ENCODE data around the gene PLXNA2. TPM values are rescaled to one million over a fixed set of nuclear protein-coding genes. Genes with fewer than 3 reads are reported as not detected.
A peak's percentile ranks its signal among the peaks of the same experiment; 100 is the strongest.

Gene PLXNA2
- total RNA-seq, 1 donor from 2014 or later: 54.8 TPM

DNA sequence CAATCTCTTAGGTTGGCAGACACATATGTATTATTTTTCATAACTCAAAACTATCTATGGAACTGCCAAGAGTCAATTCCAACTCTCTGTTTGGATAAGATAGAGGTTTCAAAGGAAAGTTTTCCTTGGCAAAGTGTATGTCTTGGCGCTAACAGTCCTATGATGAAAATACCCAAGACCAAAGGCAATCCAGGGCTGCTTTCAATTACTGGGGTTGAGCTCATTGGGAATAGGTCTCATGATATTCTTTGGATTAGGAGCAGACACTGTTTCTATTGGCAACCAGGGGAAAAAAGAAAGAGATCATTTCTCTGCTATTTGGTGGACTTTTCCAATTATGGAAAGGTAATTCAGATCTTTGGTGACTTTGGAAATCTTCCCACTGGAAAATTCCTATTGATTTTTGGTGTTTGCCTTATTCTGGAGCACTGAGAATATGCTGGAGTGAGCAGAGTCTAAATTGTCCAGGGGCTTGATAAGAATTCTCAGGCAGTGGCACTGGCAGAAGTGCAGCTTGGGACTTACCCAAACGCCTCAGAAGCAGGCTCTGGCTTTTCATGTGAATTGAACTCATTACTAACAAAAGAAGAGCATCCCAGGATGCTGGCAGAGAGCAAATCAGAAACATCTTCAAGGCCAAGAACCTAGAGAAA is 20.4 kb upstream of the PLXNA2 start:
- no peak for DNase-seq

DNA sequence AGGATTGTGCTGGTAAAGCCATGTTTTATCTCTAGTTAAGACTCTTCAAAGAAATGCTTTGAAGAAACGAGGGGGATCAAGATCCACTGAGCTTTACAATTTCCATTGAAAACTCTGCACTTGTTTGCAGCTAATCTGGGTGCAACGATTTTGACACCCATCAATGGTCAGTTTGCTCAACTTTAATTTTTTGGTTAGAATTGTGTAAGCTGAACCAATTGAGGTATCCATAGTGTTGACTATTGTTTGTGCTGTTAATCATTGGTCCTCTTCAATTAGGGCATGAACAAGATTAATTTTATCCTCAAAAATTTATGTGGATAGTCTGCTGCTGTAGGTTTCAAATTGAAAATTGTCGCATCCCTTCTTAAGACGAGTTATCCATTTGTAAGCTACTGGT is 17.7 kb upstream of the PLXNA2 start:
- no peak for DNase-seq

DNA sequence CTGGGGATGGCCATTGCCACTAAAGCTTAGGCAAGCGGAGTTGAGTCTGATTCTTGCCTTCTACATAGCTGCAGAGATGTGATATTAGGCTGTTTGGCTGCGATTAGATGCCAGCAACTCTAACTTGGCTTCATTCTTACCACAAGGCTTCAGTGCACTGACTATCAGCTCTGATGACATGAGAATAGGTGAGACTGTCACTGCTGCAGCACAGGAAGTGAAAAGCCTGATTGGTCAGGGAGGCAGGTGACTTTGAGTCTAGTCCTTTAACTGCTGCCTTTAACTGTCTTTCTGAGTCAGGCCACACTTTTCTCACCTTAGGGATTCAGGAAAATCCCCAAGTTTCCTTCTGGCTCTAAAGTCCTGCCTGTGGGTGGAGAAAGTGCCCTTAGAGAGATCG is 14.1 kb upstream of the PLXNA2 start:
- DNase-seq: no peak

DNA sequence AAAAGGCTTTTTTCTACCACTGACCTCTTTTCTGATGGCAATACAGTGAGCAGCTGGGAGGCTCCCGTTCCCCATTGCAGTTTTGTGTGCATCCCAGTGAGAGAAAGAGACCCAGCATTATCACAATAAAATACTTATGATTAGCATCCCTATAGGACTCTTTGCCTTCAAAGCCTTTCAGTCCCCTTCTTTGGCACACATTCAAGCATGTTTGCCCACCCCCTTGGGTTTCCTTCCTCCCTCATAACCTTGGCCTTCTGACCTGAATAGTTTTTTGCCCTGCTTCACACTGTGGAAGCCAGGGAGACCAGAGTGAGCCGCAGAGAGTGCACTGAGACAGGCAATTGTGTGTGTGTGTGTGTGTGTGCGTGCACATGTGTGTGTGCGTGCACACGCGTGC is 13.2 kb upstream of the PLXNA2 start:
- no peak for DNase-seq

DNA sequence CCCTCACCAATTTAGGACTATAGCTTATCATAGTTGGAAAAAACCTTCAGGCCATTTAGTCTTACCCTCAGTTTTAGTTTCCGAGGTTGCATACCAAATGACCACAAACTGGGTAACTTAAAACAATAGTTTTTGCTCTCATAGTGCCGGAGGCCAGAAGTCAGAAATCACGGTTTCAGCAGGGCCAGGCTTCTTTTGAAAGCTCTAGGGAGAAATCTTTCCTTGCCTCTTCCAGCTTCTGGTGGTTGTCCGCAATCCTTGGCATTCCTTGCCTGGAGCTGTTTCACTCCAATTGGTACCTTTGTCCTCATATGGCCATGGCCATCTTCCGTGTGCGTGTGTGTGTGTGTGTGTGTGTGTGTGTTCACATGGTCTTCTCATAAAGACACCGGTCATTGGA is 12.4 kb upstream of the PLXNA2 start:
- DNase-seq: no peak

DNA sequence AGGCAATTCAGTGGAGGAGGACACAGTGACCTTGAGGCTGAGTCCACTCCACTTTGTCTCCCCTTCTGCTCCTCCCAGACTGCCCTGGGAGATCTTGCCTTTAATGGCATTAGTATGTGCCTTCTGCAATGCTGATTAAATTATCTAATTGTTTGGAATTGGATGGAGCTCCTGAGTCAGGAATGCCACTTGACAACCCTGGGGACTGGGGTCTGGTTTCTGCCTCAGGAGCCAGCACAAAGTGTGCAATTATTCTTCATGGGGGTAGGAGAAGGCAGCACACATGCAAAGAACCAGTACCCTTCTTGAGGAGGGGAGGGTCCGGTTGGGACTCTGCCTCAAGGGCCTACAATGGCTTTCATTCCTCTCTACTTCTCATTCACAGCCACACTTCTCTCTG is 11.9 kb upstream of the PLXNA2 start:
- DNase-seq: no peak

DNA sequence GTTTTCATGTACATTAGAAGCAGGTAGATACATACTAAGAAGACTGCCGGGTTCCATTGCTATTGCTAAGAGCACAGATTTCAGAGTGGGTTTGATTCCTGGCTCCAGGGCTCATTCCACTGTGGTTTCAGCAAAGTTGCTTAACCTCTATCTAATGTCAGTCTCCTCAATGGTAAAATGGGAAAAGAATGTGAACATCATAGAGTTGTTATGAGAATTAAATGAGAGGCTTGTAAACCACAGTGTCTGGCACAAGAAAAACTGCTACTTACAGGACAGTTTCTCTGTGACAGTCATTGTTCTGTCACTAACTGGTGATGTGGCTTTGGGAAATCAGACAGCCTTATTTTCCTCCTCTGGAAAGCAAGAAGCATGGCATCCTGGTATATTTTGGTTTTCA is 10.7 kb upstream of the PLXNA2 start:
- DNase-seq: no peak

DNA sequence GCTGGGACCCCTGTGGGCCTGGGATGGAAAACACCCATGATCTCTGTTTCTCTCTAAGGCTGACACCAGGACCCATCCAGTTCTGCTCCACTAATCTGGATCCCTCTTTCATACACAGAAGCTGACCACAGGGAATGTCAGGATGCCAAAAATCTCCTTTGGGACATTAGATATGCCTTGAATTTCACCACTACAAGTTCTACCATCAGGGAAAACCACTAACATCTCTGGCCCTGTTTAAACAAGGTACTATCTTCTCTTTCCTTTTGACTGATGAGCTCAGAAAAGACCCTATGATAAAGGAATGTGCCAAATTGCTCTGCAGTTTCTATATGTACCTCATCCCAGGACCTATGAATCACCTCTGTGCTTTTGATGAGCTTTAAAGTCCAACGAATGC is 10.2 kb upstream of the PLXNA2 start:
- DNase-seq: no peak

DNA sequence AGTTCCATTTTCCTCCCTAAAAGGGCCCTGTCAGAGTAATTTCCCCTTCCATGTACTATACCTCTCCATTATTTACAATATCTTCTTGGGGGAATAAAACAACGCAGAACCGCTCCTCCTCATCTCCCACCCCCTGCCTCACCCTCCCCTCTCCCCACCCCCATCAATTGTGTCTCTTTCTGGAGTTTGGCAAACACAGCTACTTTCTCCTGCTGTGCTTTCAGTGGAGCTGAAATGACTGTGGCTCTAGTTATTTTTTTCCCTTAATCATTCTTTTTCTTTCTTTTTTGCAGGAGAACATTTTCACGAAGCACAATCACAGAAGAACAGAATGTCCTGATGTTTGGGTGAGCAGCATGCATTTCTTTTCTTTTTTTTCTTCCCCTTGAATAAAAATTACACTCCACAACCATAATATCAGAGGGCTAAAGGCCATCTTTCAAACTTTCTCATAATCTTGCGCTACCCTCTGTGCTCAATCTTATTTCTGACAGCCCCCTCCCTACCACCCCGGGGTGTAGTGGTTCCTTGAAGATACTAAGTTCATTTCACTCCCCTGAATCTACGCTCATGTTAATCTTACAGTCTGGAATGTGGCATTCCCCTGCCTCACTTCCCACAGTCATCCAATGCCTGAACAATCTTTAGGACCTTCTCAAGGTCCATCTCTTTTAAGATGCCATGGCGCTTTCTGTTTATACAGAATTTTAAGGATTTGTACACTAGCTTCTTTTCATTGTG is 8.8 kb upstream of the PLXNA2 start:
- no peak for DNase-seq

DNA sequence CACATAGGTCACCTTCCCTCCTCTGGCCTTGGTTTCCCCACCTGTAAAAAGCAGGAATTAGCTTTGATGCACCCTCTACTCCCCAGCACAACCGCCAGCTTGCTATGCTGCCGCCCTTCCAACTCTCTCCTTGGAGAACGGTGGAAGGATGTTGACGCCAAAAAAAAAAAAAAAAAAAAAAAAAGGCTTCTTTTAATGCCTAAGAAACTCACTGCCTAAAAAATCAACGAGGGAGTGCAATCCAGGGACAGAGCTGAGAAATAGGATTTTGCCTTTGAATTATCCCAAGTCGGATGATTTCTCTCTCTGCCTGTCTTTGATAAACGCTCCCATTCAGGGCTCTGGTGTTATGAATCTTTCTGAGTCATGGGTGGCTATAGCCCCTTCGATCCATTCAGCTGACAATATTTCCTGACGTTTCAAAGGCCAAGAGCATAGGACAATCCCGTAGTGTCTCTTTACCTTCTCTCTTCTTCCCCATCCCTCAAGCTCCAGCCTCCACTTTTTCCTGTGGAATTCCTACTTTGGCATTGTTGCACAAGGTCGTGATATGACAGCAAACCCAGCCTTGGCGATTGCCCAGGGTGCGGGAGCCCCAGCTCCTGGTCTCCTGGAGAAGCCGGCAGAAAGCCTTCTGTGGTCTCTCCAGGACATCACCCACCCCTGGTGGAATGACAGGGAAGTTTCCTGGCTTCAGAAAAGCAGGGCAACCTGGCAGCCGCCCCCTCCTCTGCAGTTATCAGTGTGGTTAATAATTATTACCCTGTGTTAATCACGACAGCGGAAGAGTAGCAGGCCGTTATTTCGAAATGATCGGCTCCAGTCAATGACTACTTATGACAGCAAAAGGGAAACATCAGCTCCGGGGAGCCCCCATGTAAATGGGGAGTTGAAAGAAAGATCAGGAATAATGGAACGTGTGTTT is 8.0 kb upstream of the PLXNA2 start:
- DNase-seq: peak; percentile 64

DNA sequence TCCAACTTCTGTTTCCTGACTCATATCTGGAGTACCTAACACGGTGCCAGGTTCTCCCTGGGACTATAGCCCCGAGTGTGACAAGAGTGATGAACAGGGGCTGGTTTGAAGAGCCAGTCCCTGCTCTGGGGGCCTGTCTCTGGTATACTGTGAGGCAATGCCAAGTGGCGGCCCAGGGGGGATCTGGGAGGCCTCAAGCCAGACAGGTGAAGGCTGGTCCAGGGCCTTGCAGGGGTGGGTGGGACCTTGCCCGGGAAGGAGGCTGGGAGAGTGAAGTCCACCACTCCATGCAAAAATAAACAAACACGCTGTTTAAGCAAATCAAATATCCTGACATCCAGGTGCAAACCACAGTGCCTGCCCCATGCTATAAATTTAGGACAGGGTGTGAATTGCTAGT is 6.8 kb upstream of the PLXNA2 start:
- DNase-seq: no peak

DNA sequence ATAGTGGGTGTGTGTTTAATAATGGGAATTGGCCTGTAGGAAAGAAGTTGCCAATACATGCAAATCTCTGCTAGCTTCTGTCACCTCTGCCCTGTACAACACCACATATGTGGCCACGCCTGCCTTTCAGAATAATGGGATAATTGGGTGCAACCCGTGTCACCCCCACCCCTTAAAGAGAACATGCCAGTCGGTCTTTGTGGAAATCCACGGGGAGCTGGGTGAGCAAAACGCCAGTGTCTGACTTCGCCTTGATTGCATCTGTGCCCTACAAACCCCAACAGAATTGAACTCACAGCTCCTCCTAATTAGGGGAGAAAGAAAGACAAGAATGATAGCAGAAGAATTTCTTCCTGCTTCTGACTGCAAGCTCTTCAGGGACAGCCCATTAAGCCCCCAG is 6.4 kb upstream of the PLXNA2 start:
- no peak for DNase-seq

DNA sequence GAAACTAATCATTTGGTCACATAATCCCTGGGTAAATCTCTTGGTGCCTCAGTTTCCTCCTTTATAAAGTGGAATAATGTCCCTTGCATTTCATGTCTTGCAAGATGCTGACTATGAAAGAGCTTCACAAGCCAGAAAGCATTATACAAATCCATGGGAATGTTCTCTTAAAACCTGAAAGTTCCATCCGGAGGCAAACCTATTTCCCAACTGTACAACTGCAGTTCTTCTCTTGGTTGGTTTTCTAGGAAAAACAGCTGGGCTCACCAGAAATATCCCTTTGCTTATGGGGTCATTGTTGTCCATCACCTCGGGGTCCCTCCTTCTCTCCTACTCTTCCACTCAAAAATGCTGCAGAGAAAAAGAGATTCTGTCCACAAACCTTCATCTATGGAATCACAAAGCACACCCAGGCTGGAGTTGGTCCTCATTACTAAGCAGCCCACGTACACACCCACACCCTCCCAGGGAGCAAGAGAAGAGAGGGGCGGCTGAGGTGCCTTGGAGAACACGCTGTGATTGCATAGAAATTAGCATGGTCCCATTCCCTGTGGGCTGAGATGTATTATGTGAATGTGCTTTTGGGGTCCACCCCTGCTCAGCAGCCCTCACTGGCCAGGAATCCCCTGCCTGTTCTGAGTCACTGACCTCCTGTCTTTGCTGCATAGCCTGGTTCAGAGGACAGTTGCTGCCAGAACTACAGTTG is 5.0 kb upstream of the PLXNA2 start:
- no peak for DNase-seq

DNA sequence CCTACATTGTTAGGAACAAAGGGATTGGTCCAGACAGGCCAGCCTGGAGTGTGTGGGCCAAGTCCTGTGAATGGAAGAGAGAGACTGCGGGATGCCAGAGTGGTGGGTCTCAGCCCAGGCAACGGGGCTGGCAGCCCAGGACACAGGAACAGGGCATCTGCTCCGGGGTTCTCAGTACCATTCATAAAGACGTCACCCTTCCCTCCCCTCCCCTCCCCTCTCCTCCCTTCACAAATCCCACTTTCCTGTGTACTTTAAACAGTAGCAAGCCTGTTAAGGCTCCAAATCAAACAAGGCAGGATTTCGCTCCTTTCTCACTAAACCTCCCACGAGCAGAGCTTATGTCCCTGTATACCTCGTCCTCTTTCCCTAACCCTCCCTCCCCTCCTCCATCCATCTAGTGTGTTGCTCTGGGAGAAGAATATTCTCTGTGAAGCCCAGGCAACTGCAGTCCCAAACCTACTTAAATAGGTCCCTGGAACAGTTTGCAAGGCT is 4.2 kb upstream of the PLXNA2 start:
- DNase-seq: no peak

DNA sequence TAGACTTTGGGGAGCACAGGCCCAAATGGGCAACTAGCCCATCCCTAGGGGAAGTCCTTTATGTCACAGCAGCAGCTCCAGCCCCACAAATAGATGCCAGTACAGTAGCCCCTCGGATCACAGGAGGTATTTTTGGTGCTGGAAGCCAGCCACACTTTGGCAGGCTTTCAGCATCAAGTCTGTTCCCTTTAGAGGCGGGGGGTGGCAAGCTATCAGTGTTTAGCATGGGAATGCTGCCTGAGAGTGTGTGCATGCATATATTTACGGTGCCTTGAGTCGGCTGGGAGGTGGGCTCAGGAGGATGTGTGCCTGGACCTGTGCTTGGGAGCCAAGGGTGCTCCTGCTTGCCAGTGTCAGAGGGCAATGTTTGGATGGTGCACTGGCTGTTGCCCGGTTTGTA is 3.5 kb upstream of the PLXNA2 start:
- no peak for DNase-seq

DNA sequence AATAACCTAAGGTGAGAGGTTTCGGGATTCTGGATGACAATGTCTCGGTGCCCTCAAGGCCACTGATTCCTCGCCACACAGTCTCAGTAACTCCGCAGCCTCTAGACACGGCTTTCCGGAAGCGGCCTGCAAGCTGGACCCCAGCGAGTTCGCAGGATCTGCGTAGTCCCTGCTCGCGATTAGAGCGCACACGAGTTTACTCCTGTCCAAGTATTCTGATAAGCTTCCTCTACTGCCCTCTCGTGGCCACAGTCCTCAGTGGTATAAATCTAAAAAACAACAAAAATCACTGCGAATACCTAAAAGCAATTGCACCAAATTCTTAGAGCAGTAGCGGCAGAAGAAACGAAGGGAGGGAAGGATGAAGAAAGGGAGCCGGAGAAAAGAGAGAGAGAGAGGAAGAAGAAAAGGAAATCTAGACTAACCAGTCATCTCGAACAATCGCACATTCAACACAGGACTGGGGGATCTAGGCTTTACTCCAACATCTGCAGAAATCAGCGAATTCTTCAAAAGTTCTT is 1.1 kb upstream of the PLXNA2 start:
- DNase-seq: peak; percentile 97

DNA sequence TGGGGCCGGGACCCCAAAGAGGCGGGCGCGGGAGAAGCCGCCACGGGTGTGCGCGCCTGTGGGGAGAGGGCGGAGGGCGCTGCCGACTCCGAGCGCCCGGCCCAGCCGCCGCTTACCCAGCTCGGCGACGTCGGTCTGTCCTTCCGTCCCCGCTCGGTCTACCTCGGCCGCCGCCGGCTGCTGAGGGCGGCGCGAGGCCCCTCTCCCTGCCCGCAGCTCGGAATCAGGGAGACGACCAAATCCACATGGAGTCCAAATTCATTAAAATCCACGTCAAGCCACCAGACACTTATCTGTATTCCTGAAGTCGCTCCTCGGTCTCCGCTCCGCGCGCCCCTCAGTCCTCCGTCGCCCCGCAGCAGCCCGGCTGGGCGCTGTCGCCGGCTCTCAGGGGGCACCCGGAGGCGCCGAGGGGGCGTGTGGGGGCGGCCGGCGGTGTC is 637 bp downstream of the PLXNA2 start:
- DNase-seq: no peak

DNA sequence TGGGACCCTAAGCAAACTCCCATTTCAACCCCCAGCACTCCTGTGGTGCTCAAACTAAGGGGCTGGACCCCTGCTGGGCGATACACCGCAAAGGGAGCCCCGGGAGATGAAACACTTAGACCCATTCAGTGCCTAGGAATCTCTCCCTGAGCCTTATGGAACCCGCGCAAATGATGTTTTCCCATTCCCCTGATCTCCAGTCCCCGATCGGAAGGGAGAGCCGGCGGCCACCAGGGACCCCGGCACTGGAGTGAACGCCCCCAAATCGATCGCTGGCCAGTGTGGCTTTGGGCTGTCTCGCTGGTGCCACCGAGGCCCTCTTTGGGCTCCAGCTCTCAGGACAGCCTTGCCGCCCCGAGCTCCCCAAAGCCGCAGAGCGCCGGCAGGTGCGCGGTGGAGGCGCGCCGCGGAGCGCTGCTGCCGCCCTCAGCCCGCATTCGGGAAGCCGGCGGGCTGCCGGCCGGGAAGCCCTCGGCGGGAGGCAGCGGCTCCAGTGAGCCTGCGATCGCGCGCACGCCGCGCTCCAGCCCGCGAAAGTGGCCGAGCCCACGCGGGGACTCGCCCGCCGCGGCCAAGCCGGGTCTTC is 1.1 kb downstream of the PLXNA2 start:
- no peak for DNase-seq

DNA sequence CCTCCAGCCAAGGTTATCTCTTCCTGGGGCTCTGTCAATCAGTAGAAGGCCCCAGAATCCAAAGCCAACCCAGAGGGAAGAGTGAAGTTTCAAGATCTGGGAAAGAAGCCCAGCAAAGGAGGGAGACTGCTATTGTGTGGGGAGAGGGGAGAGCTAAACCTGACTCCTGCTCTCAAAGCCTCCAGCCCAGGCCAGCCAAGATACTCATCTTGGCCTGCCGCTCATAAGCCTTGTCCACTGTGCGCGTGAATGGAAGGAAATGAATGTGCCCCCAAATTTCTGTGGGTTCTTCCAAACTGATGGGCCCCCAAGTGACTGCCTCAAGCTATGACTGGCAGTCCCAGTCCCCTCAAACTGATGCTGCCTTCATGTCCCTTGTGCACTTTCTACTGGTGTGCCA is 2.0 kb downstream of the PLXNA2 start:
- DNase-seq: no peak

DNA sequence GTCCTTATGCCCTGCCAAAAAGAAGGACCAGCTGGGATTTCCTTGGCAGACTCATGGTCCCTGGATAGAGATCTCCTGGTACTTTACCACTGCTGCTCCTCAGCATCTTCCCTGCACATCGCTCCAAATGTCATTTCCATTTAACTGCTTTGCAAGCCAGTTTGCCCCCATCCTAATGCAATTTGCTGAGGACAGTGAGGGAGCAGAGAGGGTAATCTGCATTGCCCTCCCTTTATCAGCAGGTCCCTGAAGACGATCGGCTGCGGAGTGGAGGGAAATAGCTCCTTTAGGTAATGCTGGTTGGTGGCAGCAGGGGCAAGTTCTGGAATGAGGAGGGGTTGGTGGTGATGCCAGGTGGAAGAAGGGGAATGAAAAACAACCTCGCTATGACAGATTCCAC is 2.7 kb downstream of the PLXNA2 start:
- DNase-seq: no peak

DNA sequence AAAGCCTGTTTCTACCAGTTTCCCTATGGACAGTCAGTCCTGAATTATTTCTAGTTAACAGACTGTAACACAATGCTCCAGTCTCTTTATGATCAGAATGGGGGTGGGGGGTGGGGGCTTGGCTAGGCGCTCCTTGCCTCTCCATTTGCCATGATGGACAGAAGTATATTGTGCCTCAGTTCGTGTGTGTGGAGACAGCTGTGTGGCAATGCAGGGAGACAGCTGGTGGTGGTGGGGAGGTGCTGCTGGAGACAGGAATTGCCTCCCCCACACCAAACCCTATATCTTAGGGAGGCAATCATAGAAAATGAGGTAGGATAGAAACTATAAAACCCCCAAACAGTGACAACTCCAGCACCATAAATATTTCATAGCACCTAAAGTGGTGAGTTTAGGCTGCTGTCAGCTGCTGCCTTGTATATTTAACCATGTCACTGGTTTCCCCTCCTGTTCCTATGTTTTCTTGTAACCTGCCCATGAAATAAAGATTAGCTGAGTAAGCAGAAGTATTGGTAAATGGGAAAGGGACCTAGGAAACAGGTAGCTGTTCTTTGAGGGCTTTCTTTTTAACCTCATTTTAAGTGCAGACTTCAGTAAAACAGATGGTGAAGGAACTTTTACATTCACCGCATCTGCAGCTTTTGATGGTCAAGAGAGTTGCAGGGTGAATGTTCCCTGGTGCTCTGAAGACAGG is 3.4 kb downstream of the PLXNA2 start:
- DNase-seq: no peak

Data from dermis blood vessel endothelial cell (primary cell).